GM11168 (cell line): Measurements from ENCODE around the gene HDLBP.

Experiments used
- in situ Hi-C: fragments of 300-500 bp; cut with MboI; formaldehyde crosslinking; loops from one replicate; pipeline ENCODE4 v1.12.0; 2022; ENCODE audit warnings: low sequenced_read_pairs; ENCODE audit not compliant: unreplicated experiment

HDLBP gene

DNA sequence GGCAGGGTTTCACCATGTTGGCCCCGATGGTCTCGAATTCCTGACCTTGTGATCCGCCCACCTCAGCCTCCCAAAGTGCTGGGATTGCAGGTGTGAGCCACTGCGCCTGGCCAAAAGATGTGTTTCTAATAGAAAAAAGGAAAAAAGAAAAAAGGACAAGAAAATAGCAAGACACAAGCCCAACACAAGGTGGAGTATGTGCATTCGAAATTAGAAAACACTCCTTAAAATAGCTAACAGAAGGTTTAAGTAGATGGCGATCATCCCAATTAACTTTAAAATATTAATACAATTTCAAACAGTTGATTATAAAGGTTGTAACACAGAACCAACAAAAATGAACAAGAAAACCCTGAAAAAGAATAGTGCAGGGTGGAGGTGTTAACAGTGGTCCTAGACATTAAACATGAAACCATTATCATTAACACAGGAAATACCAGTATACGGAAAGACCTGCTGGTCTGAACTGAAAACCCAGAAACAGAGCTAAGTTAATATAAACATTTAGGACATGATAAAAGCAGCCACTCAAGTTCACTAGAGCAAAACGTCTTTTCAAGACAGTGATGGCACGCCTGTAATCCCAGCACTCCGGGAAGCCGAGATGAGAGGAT is 57.9 kb downstream of the HDLBP start:
- in situ Hi-C loops: no loop called here

DNA sequence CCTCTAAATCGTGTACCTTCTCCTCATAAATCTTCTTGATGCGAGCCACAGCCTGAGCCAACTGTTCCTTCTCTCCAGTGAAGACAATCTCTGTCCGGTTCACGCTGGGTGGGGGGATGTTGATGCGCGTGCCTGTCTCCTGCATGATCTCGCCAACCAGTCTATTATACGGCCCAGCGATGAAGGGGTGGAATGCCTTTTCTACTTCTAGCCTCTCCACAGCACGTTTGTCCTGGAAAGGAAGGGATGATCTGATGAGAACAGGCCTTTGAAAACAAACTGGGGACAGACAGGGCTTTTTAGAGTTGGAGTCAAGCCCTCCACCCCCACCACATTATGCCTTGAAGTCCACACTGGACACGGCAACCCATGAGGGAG is 59.3 kb downstream of the HDLBP start:
- in situ Hi-C loops: no loop called here

DNA sequence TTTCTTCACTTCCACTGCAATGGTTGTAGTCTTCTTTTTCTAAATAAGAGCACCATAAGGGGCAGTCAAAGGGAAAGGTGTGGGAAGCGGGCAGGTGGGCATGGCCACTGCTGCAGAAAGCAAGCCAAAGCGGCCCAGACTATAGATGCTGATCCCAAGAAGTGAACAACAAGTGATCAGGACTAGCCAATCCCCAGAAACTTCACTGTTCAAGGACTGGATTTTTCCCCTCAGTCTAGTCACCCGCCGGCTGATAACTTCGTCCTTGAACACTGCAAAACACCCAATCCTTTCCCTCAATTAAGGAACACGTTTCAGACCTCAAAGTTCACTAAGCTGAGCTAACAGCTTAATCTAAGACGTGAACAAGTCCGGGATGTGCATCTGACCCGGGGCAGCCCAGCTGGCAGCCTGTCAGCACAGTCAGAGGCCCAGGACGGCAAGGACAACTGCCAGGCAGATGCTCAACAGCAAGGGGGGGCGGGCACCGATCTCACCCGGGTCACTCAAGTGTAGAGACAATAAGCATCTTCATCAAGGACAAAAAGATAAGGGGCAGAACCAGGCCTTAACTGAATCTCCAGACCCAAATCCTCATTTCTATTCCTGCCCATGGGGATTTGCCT is 59.8 kb downstream of the HDLBP start:
- in situ Hi-C loops: no loop called here

DNA sequence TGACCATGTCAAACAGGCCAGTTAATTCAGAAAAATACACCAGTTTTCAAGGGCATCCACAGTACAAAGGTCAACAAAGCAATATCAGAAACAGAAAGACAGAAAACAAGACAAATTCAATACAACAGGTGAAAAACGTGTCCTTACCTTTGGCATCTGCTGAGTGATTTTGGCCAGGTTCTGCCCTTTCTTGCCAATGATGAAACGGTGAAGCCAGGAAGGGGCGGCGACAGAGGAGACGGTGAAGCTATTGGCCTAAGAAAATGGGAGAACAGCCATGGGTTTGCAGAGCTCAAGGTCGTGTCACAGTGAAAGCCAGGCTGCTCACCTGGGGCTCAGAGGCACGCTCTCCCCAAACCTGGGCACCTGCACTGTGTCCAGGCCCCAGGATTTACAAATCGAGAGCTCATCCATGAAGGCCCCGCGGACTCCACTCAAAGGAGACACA is 60.5 kb downstream of the HDLBP start:
- in situ Hi-C loops: no loop called here

GRCh38 chr2:241252778-241253475 is 62.5 kb downstream of the HDLBP start:
- in situ Hi-C loops: no loop called here

- in situ Hi-C loops: no loop called here
Measured at GRCh38 chr2:241249654-241250053, 65.8 kb downstream of the HDLBP start.

GRCh38 chr2:241248897-241249296 is 66.6 kb downstream of the HDLBP start:
- in situ Hi-C loops: no loop called here

GRCh38 chr2:241248289-241248688 is 67.2 kb downstream of the HDLBP start:
- in situ Hi-C loops: no loop called here

DNA sequence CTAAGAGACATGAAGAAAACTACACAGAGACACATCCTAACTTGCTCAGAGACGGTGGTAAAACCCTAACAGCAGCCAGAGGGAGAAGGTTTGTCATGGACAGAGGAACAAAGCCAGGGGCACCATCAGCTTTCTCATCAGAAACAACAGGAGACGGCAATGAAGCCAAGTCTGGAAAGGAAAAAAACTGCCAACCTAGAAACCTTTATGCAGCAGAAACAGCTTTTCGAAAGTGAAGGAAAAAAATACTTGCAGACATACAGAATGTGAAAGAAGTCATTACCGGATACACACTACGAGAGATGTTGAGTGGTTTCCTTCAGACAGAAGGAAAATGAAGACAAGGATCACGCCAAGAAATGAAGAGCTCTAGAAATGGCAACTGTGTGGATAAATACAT is 71.1 kb downstream of the HDLBP start:
- in situ Hi-C loops: no loop called here

DNA sequence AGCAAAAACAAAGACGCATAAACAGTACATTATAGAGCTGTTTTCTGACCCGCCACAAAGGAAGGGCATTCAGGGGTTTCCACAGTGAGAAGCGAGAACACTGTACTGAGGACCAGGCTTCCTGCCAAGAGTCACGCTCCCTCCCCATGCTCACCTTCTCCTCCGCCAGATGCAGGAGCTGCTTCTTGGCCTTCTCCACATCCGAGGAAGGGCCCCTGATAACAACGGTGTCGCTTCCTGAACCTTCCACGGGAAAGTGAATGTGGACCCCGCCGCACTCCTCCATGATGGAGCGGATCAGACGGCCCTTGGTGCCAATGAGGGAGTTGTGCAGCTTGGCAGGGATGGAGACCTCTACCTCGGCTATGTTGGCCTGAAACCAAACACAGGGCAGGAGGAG is 73.2 kb downstream of the HDLBP start:
- in situ Hi-C loops: no loop called here

DNA sequence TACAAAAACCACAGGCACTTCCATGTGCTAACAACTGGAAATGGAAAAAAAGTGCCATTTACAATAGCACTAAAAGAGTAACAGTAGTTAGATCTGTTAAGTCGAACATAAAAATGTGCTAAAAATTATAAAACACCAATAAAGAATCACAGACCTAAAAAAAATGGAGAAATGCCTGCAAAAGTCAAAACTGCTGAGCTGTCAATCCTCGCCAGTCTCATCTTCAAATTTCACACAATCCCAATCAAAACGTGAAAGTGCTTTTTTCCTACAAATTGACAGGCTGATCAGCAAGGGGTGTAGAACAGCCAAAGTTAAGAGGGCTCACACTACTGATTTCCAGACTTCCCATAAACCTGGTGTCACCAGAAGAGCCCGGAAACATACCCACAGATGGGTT is 73.8 kb downstream of the HDLBP start:
- in situ Hi-C loops: no loop called here

DNA sequence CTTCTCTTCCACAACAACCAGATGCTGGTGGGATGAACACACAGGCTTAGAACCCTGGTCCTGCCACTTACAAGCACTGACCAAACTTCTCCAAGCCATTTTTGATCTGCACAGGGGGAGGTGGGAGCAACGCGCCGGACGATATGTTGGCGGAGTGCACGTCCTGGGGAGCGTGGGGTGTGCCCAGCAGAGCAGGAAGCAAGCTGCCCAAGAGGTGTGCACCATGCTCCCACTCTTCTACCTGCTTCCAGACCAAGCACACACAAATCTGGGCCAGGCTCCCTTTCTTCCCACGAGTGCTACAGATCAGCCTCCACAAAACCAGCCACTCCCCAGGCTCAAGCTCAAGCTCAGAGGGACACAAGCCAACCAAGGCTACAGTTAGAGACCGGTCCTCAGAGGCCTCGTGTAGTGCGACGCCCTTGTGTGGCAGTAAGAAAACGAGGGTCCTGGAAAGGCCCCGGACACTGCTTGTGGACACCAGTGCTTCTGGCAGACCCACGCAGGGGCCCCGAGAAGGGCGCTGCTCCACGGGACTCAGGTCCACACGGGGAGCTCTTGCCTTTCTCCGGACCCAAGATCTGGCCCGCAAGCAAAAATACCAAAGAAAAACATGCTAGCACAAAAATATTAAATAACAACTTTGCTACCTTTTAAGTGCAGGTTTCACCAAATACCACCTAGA is 75.0 kb downstream of the HDLBP start:
- in situ Hi-C loops: no loop called here

DNA sequence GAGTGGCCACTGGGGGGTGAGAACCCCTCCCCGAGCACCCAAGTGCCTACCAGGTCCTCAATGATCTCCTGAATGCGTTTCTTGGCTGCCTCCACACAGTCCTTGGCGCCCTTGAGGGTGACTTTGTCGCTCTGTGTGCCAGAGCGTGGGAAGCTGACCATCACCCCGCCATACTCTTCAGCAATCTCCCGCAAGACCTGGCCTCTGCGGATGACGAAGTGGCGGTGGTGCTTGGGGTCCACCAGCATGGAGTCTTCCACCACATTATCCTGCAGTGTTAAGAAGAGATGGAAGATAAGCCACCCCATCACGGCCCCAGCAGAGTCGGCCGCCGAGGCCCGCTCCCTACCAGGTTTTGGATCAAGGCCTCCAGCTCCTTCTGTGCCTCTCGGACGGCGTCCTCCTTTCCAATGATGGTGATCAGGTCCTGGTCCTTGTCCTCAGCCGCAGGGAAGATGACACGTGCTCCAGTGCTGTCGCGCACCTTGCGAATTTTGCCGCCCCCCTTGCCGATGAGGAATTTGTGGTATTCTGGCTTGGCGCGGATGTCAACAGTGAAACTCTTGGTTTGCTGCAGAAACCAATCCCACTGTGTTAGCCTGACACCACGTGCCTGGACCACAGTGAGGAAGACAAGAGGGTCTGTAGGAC is 75.8 kb downstream of the HDLBP start:
- in situ Hi-C loops: no loop called here

DNA sequence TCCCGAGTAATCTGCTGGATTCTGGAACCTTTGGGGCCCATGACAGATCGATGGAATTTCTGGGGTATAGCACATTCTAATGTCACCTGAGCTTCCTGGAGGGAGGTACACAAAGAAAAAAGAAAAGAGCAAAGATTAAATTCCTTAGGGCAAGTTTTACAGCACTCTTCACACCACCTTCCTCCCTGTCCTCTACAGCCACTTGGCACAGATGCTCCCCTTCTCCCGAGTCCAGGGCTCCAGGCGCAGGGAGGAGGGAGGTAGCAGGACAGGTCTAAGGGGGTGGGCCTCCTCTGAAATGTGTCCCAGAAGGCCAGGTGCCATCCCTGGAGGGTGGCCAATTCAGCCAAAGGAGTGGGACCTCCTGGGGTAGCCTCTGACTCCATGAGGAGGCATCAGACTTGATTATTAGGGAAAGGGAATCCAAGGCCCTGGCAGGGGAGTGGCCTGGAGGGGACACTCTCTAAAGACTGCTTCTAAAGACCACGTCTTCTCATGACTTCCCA is 76.7 kb downstream of the HDLBP start:
- in situ Hi-C loops: no loop called here

- in situ Hi-C loops: no loop called here
Measured at GRCh38 chr2:241237949-241238371, 77.5 kb downstream of the HDLBP start.

DNA sequence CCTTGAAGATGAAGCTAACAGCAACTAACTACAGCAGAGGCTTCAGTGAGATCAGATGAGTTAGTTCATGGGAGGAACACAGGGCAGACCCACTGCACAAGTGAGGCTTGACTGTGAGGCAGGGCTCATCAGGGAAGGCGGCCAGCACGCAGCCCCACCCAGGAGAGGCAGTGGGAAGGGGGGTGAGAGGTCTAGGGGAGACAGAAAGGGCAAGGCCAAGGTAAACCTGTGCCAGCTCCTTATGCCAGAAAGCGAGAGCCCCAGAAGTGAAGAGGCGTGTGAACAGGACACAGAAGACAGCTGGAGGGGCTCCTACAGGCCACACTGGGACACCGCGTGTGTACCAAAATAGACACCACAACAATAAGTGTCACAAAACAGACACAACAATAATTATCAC is 78.4 kb downstream of the HDLBP start:
- in situ Hi-C loops: no loop called here

- in situ Hi-C loops: no loop called here
Measured at GRCh38 chr2:241235859-241236593, 79.4 kb downstream of the HDLBP start.

- in situ Hi-C loops: no loop called here
Measured at GRCh38 chr2:241234962-241235740, 80.3 kb downstream of the HDLBP start.
